Measurements from ENCODE around the gene CCL21.
"Not testable (repeated sequence)": the region's sequence is repeated elsewhere in the genome, so short reads cannot be mapped to it uniquely, and the experiment has no call there.

CCL21 gene, protein sequence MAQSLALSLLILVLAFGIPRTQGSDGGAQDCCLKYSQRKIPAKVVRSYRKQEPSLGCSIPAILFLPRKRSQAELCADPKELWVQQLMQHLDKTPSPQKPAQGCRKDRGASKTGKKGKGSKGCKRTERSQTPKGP

DNA sequence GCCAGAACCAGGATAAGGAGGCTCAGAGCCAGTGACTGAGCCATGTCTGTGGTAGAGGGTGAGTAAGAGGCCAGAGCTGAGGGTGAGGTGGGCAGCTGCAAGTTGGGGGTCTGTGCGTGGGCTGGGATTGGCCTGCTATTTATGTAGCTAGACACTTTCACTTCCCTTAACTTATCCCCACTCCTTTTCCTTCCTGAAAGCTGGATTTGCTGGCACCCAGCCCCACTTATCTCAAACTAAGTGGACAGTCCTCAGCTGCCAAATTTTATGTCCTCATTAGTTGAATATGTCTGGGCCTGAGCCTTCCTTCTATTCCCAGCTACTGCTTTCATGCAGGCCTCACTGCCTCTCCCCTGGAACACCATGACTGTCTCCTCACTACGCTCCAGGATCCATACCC is at the start of gene CCL21:
TSS of gene CCL21 (minus strand) at position 114 of the 400 bp plus-strand sequence. CDS start at position 44, 70 bp downstream.
- no peak for DNase-seq (ENCODE audit: low read depth in 2 of 2)

DNA sequence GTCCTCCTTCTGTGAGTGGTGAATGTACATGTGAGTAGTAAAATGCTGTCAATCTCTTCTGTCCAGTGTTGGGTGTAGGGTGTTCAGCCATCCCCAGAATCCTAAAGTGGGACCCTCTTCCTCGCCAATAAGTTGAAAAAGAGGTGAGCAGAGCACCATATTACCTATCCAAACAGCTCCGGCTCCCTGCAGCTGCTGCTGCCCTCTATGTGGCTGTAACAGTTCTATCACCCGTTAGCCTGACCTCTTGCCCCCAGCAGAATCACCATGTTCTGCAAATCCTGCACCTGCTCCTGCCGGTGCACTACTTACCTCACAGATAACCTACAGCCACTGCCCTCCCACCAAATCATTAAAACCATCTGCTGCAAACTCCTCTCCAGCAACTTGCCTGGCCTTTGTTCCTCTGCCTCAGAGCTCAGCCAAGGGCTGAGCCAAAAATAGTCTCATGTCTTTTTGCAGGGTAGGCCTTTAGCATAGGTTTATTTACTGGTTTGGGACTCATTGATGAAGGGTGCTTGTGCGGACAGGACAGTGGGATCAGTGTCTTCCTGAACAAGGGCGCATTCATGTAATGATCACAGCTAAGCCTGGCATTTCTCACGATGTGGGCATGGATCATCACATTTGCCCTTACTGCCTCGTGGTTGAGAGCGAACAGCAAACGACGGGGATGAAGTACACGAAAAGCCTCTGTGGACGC is 49.6 kb upstream of the CCL21 start:
- DNase-seq (ENCODE audit: low read depth in 2 of 2): no peak

DNA sequence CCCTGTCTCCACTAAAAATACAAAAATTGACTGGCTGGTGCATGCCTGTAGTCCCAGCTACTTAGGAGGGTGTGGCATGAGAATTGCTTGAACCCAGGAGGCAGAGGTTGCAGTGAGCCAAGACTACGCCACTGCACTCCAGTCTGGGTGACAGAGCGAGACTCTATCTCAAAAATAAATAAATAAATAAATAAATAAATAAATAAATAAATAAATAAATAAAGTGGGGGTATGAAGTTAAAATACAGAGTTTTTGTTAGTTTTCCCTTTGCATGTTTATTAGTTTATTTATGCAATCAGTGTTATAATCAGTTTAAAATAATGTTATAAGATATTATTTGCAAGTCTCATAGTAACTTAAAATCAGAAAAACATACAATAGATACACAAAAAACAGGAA is 40.4 kb upstream of the CCL21 start:
- DNase-seq (ENCODE audit: low read depth in 2 of 2): not testable (repeated sequence)

DNA sequence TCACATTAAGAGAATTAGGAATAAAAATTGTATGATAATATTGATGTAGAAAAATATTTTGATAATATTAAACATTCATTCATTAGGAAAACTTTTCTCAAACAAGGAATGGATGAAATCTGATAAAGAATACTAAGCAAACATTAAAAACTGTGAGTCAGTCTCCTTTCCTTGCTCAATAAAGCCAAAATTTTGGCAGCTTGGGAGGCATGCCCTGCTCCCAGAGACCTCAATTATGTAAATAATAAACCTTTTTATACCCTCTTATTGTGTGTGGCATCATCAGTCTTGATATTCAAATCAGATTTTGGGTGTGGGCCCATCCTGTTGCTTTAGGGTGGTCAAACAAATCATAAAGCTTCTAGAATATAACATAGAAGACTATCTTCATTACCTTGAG is 36.6 kb upstream of the CCL21 start:
- no peak for DNase-seq (ENCODE audit: low read depth in 2 of 2)

DNA sequence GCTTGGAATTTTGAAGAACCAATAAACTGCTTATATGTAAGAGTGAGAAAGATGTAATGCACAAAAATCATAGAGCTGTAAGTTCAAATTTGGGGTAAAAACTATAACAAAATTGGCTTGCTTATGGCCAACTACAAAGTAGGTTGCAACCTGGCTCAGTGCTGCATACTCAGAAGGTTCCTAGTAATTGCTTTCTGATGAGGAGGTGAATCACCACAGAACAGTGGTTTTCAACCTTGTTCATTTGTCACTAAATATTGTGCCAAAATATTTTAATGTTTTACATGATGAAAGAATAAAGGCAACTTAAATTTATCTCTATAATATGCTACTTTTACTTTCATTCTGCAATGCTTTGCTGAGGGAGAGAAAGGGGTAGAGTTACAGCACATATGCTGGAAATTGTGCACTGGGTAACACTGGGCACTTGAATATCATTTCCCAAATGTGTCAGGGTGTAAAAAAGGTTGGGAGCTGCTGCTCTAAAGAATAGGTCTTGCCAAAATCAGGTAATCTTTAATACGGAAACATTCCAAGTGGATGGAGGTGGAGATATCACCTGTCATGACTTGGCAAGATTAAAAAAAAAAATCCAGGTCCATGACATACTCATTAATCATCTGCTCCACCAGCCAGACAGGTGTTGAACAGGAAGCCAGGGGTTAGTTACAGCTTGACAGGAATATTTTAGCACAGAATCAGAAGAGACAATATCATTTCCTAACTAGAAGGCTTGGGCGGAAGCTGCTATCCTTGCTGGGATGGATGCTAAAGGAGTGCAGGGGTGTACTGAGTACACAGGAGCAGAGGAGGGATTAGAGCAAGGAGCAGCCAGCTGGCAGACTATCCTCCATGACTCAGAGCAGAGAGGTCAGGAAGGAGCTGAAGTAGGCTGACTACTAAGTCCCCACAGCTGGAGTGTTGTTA is 34.6 kb upstream of the CCL21 start:
- no peak for DNase-seq (ENCODE audit: low read depth in 2 of 2)

DNA sequence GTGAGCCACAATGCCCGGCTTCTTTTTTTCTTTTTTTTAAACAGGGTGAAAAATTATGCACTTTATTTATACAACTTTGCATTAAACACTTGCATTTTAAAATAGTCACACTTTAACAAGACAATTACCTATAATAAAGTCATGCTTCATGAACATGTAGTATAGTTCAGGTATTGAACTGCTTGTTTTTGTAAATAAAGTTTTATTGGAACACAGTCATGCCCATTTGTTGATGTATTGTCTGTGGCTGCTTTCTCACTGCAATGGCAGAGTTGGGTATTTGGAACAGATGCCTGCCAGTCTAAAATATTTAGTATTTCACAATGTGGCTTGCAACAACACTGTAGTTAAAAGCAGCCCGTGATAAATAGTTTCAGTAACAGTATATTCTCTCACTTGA is 32.8 kb upstream of the CCL21 start:
- no peak for DNase-seq (ENCODE audit: low read depth in 2 of 2)

DNA sequence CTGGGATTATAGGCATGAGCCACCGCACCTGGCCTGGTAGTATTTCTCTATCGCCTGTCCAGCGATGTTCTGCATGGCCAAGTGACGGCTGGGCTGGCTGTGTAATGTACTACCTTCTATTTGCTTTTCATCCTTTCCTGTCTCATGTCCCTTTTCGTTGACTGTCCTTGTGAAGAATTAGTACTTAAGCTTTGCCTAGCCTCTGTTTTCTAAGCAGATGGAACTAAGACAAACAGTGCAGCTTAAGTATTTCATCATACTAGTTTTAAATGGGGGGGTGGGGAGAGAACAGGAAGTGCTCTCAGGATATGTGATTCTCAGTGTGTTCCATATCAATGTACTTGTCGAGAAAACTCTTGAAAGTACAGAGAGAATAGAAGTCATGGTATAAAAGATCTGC is 31.7 kb upstream of the CCL21 start:
- no peak for DNase-seq (ENCODE audit: low read depth in 2 of 2)

DNA sequence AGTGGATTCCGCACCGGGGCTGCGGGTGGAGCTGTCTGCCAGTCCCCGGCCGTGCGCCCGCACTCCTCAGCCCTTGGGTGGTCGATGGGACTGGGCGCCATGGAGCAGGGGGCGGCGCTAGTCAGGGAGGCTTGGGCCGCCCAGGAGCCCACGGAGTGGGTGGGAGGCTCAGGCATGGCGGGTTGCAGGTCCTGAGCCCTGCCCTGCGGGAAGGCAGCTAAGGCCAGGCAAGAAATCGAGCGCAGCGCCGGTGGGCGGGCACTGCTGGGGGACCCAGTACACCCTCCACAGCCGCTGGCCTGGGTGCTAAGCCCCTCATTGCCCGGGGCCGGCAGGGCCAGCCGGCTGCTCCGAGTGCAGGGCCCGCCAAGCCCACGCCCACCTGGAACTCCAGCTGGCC is 30.2 kb upstream of the CCL21 start:
- DNase-seq (ENCODE audit: low read depth in 2 of 2): not testable (repeated sequence)

DNA sequence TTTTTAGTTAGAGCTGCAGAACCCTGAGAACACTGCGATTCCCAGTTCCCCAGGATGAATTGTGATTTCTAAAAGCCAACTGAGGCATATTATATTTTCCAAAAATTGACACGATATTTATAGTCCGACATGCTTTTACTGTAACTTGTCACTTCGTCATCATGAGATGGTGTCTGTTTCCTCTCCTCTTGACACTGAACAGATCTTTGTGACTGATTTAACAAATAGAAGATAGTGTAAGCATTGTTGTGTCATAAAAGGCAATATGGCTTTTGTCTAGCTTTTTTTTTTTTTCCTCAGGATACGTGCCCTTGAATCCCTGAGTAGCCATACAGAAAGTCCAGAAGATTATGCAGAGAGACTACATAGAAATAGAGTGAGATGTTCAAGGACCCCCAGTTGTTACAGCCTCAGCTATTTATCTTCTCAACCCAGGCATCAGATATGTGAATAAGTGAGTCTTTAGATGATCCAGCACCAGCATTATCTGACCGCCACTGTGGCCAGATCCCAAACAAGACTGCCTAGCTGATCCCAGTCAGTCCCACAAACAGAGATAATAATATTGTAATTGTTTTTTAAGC is 27.8 kb upstream of the CCL21 start:
- DNase-seq (ENCODE audit: low read depth in 2 of 2): no peak

DNA sequence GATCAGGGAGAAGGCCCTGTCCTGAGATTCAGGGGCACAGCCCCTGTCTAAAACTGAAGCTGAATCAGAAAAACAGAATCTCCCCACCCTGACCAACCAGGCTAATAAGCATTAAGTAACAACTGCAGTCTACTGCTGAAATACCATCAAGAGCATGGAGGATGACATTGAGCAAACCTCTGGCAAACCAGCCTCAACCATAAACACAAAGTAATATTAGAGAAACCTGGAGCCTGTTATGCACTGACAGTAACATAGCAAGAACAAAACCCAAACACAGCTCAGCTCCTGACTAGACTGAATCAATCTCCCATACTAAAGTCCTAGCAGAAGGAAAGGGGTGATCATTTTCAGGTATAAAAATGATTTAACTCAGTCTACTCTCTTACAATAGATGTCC is 24.8 kb upstream of the CCL21 start:
- no peak for DNase-seq (ENCODE audit: low read depth in 2 of 2)

DNA sequence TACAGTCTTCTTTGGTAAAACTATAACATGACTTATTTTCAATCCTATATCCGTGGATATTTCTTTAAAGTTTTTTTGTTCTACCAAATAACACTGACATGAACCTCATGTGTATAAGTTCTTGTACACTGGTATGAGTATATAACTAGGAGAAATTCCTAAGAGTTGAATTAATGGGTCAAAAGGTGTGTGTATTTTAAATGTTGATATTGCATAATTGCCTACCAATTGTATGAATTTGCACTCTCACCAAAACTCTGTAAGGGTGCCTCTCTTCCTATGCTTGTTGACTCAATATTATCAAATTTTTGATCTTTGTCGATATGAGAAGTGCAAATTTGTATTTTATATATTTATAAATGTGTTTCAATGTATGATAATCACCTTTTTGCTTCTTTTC is 22.9 kb upstream of the CCL21 start:
- DNase-seq (ENCODE audit: low read depth in 2 of 2): no peak

DNA sequence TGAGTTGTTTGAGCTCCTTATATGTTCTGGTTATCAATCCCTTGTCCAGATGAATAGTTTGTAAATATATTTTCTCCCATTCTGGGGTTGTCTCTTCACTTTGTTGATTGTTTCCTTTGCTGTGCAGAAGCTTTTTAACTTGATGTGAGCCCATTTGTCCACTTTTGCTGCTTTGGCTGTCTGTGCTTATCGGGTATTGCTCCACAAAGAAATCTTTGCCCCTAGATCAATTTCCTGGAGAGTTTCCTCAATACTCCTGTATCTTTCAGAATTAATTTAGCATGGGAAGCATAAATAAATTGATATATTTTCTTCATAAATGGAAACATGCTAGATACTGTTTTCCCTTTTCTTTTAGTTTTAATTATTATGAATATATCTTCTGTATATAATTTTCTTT is 22.5 kb upstream of the CCL21 start:
- no peak for DNase-seq (ENCODE audit: low read depth in 2 of 2)

DNA sequence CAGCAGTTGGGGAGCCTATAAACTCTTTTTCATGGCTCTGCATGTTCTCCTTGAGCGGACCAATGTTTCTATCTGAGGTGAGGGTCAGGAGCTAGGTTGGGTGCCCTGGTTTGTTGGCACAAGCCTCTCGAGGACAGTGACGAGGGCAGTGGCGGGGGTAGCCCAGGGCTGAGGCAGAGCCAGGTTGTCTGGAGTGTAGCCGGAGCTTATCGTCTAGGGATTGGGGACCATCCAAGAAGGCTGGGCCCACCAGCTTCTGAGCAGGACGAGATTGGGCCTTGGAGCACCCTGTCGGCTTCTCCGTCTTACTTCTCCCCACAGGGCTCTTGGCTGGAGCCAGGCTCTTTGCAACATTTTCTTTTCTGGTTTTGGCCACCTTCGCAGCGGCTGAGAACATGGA is 13.2 kb upstream of the CCL21 start:
- no peak for DNase-seq (ENCODE audit: low read depth in 2 of 2)

DNA sequence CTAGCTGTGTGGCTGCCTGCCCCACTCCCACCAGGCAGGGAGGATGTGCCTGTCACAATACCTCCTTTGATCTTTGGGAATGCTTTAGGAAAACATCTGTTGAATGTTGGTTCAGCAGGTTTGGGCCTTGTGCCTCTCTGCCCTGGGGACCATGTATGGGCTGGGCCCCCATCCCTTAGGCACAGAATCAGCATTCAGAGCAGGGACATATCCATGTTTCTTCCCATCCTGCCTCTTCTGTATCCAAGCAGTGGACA is 9.8 kb upstream of the CCL21 start:
- not testable (repeated sequence) for DNase-seq (ENCODE audit: low read depth in 2 of 2)

DNA sequence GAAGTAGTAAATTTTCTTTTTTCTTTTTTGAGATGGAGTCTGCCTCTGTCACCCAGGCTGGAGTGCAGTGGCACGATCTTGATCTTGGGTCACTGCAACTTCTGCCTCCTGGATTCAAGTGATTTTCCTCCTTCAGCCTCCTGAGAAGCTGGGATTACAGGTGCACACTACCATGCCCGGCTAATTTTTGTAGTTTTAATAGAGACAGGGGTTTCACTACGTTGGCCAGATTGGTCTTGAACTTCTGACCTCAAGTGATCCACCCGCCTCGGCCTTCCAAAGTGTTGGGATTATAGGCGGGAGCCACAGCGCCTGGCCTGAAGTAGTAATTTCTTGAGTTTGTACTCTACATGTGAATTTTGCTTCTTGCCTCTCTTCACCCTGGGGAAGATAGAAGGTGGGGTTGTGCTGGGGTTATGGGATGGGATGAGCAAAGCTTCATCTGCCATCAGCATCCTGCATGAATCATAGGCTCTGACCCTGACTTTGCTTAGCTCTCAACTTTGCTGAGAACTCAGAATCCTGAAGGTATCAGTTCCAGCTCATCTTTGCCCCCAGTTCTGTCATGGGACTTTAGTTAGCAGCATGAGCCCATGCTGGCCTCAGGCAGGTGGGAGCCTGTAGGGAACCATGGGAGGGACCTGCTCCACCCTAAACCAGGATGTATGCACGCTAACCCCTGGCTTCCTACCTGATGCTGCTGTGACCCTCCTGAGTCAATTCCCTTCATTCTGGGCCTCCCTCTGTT is 9.3 kb upstream of the CCL21 start:
- no peak for DNase-seq (ENCODE audit: low read depth in 2 of 2)

DNA sequence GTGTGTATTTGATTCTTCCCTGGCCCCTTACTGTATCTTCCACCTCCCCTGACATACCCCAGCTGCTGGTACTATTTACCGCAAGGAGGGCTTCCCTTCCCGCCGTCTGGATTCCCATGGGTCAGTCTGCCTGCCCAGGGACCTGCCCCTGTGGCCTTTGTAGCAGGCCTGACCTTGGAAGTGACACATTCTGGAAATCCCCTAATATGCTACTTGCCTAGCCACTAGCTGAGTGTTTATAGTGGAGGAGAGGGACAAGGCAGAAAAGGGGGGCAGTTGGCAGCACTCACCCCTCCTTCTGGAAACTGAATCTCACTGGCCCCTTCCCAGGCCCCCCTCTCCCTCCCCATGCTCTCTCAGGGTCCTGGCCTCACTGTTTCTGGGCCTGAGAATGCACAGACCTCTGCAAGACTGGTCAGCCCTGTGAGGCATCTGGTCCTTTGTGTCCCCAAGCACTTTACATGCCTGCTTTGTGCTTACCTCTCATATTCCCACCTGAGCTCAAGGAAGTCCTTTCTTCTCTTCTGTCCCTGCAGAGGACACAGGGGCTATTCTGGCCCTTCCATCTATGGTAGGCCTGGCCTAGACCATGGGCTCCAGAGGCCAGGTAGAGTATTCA is 8.2 kb upstream of the CCL21 start:
- DNase-seq (ENCODE audit: low read depth in 2 of 2): no peak

DNA sequence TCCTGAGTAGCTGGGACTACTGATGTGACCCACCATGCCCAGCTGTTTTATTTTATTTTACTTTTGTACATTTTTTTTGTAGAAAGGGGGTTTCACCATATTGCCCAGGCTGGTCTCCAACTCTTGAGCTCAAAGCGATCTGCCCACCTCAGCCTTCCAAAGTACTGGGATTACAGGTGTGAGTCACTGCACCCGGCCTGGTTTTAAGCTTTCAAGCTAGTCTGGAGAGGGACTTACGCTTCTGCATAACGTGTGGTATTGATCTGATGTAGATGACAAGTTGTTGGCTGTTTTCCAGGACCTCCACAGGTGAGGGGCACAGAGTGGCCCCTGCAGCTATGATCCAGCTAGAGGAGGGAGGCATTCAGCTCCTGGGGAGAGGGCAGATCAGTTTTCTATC is 6.8 kb upstream of the CCL21 start:
- DNase-seq (ENCODE audit: low read depth in 2 of 2): no peak

DNA sequence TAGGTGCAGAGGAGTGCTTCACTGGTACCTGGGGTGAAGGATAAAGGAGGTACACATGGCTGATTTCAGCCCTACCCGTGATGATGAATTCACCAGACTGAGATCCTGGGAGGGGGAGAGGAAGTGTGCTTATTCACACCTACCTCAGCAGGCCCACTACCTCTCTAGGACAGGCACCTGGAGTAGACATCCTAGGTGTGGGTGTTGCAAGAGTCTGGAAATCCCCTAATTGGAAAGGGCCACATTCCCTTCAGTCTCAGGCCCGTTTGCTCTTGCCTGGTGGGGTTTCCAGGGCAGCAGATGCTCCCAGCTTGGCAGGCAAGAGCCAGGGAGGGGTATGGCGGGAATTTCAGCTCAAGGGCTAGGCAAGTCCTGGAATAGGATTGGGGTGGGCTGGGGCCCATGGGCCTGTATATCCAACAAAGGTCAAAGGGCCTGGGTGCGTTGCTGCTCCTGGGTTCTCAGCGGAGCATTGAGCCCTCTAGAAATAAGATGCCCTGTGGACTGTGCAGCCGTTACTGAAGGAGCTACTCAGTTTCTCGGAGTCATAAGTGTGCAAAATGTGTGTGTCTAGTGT is 5.8 kb upstream of the CCL21 start:
- no peak for DNase-seq (ENCODE audit: low read depth in 2 of 2)

DNA sequence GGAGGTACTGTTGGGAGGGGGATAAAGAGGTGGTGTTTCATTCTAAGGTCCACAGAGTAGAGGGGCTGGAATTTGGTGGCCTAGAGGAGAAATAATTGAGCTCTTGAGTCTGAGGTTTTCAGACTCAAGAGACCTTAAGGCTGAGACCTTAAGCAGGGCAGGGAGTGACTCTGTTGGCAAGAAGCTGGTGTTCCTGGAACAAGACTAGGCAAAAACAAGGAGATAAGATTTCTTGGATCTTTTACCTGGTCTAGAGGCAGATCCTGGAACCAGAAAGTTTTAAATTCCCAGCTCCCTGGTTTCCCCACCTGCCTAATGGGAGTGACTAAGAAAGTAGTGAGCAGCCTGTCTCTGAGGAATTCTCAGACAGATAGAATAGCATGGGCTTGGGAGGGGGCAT is 4.1 kb upstream of the CCL21 start:
- DNase-seq (ENCODE audit: low read depth in 2 of 2): no peak

DNA sequence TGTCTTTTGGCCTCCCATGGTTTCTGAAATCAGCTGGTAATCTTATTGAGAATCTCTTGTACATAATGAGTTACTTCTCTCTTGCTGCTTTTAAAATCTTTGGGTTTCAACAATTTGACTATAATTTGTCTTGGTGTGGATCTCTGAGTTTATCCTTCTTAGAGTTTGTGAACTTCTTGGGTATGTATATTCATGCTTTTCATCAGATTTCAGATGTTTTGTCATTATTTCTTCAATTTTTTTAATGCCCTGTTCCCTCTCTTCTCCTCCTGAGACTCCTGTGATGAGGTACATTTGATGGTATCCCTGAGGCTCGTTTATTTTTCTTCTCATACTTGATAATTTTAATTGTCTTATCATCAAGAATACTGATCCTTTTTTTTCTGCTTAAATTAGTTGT is 2.2 kb upstream of the CCL21 start:
- no peak for DNase-seq (ENCODE audit: low read depth in 2 of 2)

All from stimulated activated CD8-positive, alpha-beta memory T cell treated with anti-CD3 and anti-CD28 coated beads, Interleukin-2, amount 100 ng/mL, for 48 hours (primary cell).